Neutrophil (primary cell): ENCODE data around the gene HPCAL1.

ENCODE experiments used
- H3K27ac ChIP-seq: fragments of 200-600 bp; sonication (generic); 2 replicates; pipeline ENCODE4 v1.5.1; 2016; ENCODE audit warnings: mild to moderate bottlenecking, moderate library complexity
- H3K27me3 ChIP-seq: fragments of 200-600 bp; sonication (generic); 2 replicates; pipeline ENCODE4 v1.6.0; 2016; ENCODE audit warnings: mild to moderate bottlenecking
- H3K36me3 ChIP-seq: fragments of 200-600 bp; sonication (generic); 2 replicates; pipeline ENCODE4 v1.5.1; 2017
- H3K4me1 ChIP-seq, 2 experiments: fragments of 200-600 bp in 1 of 2; sonication (generic) in 1 of 2; 1 replicate in 1 of 2; 2 replicates in 1 of 2; pipeline versions ENCODE4 v1.5.1 to v1.6.1; 2013 to 2016; ENCODE audit warnings: low read depth in 1 of 2, low read length in 1 of 2, mild to moderate bottlenecking in 1 of 2, moderate library complexity in 1 of 2; ENCODE audit not compliant: control insufficient read depth in 1 of 2, insufficient read depth in 1 of 2
- H3K4me3 ChIP-seq, 2 experiments: fragments of 200-600 bp in 1 of 2; sonication (generic) in 1 of 2; 1 replicate in 1 of 2; 2 replicates in 1 of 2; pipeline ENCODE4 v1.5.1; 2013 to 2016; ENCODE audit warnings: low read depth in 1 of 2, low read length in 1 of 2, mild to moderate bottlenecking in 1 of 2, moderate library complexity in 1 of 2
- H3K9me3 ChIP-seq: fragments of 200-600 bp; sonication (generic); 2 replicates; pipeline ENCODE4 v1.5.1; 2016
- TF ChIP-seq, protein P1 (sequence below): fragments of 200-600 bp; sonication (generic); IDR thresholded peaks from 2 replicates; pipeline ENCODE4 v1.5.1; 2016; ENCODE audit warnings: antibody characterized with exemption

HPCAL1 gene

DNA sequence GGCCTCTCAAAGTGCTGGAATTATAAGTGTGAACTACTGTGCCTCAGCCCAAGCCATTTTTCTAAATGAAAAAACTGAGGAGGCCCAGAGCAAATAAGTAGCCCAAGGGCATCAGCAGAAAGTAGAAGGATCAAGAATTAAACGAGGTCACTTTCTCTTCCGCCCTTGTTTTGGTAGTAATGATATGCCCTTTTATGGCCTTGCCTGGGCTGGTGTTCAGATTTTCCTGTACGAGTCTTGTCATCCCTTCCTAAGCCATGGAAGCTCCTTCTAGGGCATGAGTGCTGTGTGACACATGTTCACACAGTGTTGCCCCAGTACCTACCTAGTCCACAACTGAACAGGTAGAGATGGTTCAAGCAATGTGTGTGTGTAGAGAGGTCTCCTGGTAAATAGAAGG lies 6.6 kb downstream of the HPCAL1 start:
- no peak overlapping the region for H3K27ac ChIP-seq
- H3K4me1 ChIP-seq = peaks cover 26 to 31% of the 10 kb centered on the region in 2 experiments
- TF ChIP-seq, protein P1, sequence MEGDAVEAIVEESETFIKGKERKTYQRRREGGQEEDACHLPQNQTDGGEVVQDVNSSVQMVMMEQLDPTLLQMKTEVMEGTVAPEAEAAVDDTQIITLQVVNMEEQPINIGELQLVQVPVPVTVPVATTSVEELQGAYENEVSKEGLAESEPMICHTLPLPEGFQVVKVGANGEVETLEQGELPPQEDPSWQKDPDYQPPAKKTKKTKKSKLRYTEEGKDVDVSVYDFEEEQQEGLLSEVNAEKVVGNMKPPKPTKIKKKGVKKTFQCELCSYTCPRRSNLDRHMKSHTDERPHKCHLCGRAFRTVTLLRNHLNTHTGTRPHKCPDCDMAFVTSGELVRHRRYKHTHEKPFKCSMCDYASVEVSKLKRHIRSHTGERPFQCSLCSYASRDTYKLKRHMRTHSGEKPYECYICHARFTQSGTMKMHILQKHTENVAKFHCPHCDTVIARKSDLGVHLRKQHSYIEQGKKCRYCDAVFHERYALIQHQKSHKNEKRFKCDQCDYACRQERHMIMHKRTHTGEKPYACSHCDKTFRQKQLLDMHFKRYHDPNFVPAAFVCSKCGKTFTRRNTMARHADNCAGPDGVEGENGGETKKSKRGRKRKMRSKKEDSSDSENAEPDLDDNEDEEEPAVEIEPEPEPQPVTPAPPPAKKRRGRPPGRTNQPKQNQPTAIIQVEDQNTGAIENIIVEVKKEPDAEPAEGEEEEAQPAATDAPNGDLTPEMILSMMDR = no peak
- H3K9me3 ChIP-seq = no peaks in the 10 kb centered on the region
- H3K4me3 ChIP-seq = no peak overlapping the region
- peaks cover 17% of the 10 kb centered on the region for H3K27me3 ChIP-seq
- peaks cover 5% of the 10 kb centered on the region for H3K36me3 ChIP-seq

DNA sequence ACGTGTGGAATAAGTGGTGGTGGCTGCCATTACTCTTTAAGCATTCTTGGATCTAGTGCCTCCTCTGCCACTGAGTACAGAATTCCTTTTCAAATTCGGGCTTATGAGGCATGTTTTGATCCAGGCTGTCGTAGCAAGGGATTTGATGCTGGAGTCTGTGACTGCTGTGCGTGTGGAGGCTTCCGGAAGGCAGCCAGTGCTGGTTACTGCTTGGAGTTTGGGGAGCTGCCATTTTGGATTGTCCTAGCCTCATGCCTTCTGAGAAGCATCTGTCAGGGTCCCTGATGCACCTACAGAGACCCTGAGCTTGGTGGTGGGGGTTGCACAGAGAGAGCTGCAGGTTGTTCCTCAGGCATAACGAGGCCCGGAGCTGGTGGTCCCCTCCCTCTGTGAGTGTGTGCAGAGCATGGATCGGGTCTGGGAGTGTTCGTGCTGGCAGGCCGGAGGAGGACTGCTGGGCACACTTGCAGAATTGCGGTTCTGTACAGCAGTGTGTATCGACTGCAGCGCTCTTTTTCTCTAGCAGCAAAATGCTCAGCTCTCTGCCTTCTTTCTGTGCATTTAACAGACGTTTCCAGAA lies 7.7 kb downstream of the HPCAL1 start:
- TF ChIP-seq, protein P1 = no peak
- Histone ChIP-seq H3K4me3 (no peak overlapping the region), H3K4me1 (peaks cover 15 to 20% of the 10 kb centered on the region in 2 experiments), H3K27me3 (peaks cover 6% of the 10 kb centered on the region), H3K36me3 (peaks cover 5% of the 10 kb centered on the region), H3K9me3 (no peaks in the 10 kb centered on the region), H3K27ac (no peak overlapping the region)

DNA sequence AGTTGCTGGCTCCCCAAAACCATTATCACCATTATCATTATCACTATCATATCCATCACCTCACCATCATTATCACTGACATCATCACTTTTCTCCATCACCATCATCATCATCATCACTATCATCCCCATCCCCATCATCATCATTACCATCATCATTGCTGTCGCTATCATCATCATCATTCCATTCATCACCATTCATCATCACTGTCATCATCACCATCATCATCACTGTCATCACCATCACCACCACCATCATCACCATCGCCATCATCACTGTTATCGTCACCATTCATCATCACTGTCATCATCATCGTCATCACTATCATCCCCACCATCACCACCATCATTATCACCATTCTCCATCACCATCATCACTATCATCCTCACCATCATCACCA lies 9.0 kb downstream of the HPCAL1 start:
- TF ChIP-seq, protein P1 = no peak
- H3K36me3 ChIP-seq = peaks cover 5% of the 10 kb centered on the region
- H3K27me3 ChIP-seq = no peaks in the 10 kb centered on the region
- no peak overlapping the region for H3K4me3 ChIP-seq
- peaks cover 12 to 14% of the 10 kb centered on the region in 2 experiments for H3K4me1 ChIP-seq
- H3K9me3 ChIP-seq = no peaks in the 10 kb centered on the region
- H3K27ac ChIP-seq = no peak overlapping the region

DNA sequence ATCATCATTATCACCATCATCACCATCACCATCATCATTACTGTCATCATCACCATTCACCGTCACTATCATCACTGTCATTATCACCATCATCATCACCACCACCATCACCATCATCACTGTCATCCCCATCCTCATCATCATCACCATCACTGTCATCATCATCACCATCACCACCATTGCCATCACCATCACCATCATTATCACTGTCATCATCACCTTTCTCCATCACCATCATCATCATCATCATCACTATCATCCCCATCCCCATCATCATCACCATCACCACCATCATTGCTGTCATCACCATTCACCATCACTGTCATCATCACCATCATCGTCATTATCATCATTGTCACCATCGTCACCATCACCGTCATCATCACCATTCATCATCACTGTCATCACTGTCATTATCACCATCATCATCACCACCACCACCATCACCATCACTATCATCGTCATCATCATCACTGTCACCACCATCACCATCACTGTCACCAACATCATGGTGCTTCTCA lies 9.8 kb downstream of the HPCAL1 start:
- Histone ChIP-seq H3K27me3 (no peaks in the 10 kb centered on the region), H3K9me3 (no peaks in the 10 kb centered on the region), H3K36me3 (peaks cover 5% of the 10 kb centered on the region), H3K27ac (no peak overlapping the region), H3K4me3 (no peak overlapping the region), H3K4me1 (peaks cover 4 to 7% of the 10 kb centered on the region in 2 experiments)
- TF ChIP-seq, protein P1 = no peak

DNA sequence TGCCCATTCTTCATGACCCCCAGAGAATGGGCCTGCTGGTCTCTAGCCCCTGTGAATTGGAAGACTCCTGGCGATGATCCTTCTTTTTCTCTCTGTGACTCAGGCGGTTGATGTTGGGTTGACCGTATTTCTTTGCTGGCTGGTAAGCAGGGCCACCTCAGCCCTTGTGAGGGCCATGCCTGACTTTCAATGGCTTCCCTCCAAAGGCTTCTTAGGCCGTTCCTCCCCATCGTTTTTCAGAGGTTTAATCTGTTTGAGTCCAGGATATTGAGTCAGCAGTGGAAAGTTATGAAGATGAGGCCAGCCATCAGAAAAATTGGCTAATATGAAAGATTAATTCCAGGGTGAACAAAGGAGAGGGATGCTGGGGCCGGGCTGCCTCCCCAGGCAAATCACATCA lies 13.6 kb downstream of the HPCAL1 start:
- H3K36me3 ChIP-seq = peaks cover 5% of the 10 kb centered on the region
- H3K27ac ChIP-seq = no peak overlapping the region
- H3K4me3 ChIP-seq = no peak overlapping the region
- no peaks in the 10 kb centered on the region for H3K9me3 ChIP-seq
- H3K27me3 ChIP-seq = no peaks in the 10 kb centered on the region
- TF ChIP-seq, protein P1 = no peak
- no peaks in the 10 kb centered on the region for H3K4me1 ChIP-seq
